ENCODE measurements around the gene KRT222. TPM values are rescaled to one million over a fixed set of nuclear protein-coding genes. Genes with fewer than 3 reads are reported as not detected.

Gene KRT222
- total RNA-seq, 4 donors from 2014 or later = not detected

DNA sequence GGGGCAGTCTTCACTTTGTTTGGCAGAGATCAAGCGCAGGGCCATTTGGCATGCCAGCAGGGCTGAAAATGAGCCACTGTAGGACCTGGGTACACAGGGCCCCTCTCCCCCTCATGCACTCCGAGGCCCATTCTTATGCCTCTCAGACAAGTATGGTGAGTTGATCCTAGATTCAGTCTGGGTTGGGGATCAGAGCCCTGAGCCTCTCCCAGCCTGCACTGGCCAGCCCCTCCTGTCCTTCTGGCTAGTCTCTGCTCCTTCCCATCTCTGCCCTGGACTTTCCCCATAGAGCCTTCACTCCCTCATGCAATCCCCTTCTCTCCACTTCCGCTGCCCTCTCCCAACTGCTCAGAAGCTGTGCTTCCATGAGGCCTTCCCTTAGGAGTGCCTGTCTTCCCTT, 48.4 kb downstream of the KRT222 start:
- no peak for ATAC-seq
- TF ChIP-seq, protein P1, sequence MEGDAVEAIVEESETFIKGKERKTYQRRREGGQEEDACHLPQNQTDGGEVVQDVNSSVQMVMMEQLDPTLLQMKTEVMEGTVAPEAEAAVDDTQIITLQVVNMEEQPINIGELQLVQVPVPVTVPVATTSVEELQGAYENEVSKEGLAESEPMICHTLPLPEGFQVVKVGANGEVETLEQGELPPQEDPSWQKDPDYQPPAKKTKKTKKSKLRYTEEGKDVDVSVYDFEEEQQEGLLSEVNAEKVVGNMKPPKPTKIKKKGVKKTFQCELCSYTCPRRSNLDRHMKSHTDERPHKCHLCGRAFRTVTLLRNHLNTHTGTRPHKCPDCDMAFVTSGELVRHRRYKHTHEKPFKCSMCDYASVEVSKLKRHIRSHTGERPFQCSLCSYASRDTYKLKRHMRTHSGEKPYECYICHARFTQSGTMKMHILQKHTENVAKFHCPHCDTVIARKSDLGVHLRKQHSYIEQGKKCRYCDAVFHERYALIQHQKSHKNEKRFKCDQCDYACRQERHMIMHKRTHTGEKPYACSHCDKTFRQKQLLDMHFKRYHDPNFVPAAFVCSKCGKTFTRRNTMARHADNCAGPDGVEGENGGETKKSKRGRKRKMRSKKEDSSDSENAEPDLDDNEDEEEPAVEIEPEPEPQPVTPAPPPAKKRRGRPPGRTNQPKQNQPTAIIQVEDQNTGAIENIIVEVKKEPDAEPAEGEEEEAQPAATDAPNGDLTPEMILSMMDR (IDR thresholded peaks at IDR 0.05 in 4 of 5, conservative IDR thresholded peaks at IDR 0.05 in 1 of 5) = no peak
- TF ChIP-seq POLR2A (IDR thresholded peaks at IDR 0.05) = no peak
- intact Hi-C loops (cut with DNase I; ENCODE audit: low total_unique reads) = no loop called here

DNA sequence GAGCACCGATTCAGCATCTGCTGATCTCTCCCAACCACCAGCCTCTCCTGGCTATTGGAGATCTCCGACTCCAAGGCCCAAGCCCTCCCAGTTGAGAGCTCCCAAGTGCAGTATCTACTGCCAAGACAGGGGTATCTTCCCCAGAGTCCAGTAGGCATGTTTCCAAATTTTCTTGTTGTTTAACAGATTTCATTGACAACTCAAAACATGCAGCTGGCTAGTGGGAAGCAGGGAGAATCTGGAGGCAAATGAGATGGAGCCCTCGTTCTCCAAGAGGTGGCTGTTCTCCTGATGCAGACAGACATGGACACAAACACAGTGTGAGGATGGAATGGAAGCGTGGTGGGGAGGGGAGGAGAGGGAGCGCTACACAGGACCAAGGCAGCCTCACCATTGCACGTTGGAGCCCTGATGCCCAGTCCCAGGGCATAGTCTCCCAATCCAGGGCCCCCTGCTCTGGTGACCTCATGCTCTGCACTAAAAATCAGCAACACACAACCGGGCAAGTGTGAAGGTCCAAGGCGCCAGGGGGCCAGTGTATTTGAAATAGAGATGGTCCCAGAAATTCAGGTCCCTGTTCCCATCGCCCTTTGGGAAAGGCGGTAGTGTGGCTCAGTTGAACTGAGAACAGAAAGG, 49.0 kb downstream of the KRT222 start:
- TF ChIP-seq, protein P1 (IDR thresholded peaks at IDR 0.05 in 4 of 5, conservative IDR thresholded peaks at IDR 0.05 in 1 of 5) = peak in 1 of 5 experiments; percentile 0
- no peak for TF ChIP-seq POLR2A (IDR thresholded peaks at IDR 0.05)
- no peaks in the 10 kb centered on the region for H3K36me3 ChIP-seq
- intact Hi-C loops (cut with DNase I; ENCODE audit: low total_unique reads) (no loop called here), in situ Hi-C loops (cut with MboI; ENCODE audit: low sequenced_read_pairs in 4 of 4) (loop anchor here in 2 of 4 donors (10.0 to 25.0 kb wide), 2 partner anchors 179 to 1046 kb away; partner anchors contain the start of gene KRT28 (in 2 of the 2))
- peaks cover 0 to 7% of the 10 kb centered on the region in 2 donors for H3K4me1 ChIP-seq
- H3K9me3 ChIP-seq = no peaks in the 10 kb centered on the region
- no peak overlapping the region for H3K4me3 ChIP-seq
- DNase-seq (no peak), ATAC-seq (no peak)
- H3K27me3 ChIP-seq = peaks cover 29 to 38% (median 33%) of the 10 kb centered on the region in 3 donors
- no peak overlapping the region for H3K27ac ChIP-seq

More for the DNA sequence above, 48.4 kb downstream of the KRT222 start:
- Histone ChIP-seq H3K36me3 (no peaks in the 10 kb centered on the region), H3K27ac (no peak overlapping the region), H3K4me3 (no peak overlapping the region), H3K9me3 (no peaks in the 10 kb centered on the region), H3K27me3 (peaks cover 29 to 43% (median 33%) of the 10 kb centered on the region in 3 donors), H3K4me1 (peaks cover 0 to 7% of the 10 kb centered on the region in 2 donors)
- DNase-seq = no peak
- in situ Hi-C loops (cut with MboI; ENCODE audit: low sequenced_read_pairs in 4 of 4) = loop anchor here in 2 of 4 donors (10.0 to 25.0 kb wide), 2 partner anchors 178 to 1046 kb away; partner anchors contain the start of gene KRT28 (in 2 of the 2)

GRCh38 chr17:40615068-40615840, 49.7 kb downstream of the KRT222 start:
- no peak for DNase-seq
- H3K4me3 ChIP-seq = no peak overlapping the region
- peaks cover 29 to 36% (median 33%) of the 10 kb centered on the region in 3 donors for H3K27me3 ChIP-seq
- in situ Hi-C loops (cut with MboI; ENCODE audit: low sequenced_read_pairs in 4 of 4) = loop anchor here in 2 of 4 donors (10.0 to 25.0 kb wide), 2 partner anchors 180 to 1047 kb away; partner anchors contain the start of gene KRT28 (in 2 of the 2)
- TF ChIP-seq POLR2A (IDR thresholded peaks at IDR 0.05) = no peak
- TF ChIP-seq, protein P1 (IDR thresholded peaks at IDR 0.05 in 4 of 5, conservative IDR thresholded peaks at IDR 0.05 in 1 of 5) = peak in 2 of 5 experiments; percentile 25 to 34
- no peak overlapping the region for H3K27ac ChIP-seq
- no peak for ATAC-seq
- no peaks in the 10 kb centered on the region for H3K36me3 ChIP-seq
- H3K9me3 ChIP-seq = no peaks in the 10 kb centered on the region
- intact Hi-C loops (cut with DNase I; ENCODE audit: low total_unique reads) = no loop called here
- H3K4me1 ChIP-seq = peaks cover 0 to 7% of the 10 kb centered on the region in 2 donors

- intact Hi-C loops (cut with DNase I; ENCODE audit: low total_unique reads) = no loop called here
- ATAC-seq = no peak
- Histone ChIP-seq H3K27me3 (peaks cover 29 to 32% (median 29%) of the 10 kb centered on the region in 3 donors), H3K9me3 (no peaks in the 10 kb centered on the region), H3K36me3 (no peaks in the 10 kb centered on the region), H3K4me3 (no peak overlapping the region), H3K27ac (no peak overlapping the region), H3K4me1 (peaks cover 0 to 1% of the 10 kb centered on the region in 2 donors)
- TF ChIP-seq, protein P1 (IDR thresholded peaks at IDR 0.05 in 4 of 5, conservative IDR thresholded peaks at IDR 0.05 in 1 of 5) = no peak
- no peak for TF ChIP-seq POLR2A (IDR thresholded peaks at IDR 0.05)
- DNase-seq = no peak
- in situ Hi-C loops (cut with MboI; ENCODE audit: low sequenced_read_pairs in 4 of 4) = loop anchor here in 2 of 4 donors (10.0 to 25.0 kb wide), 2 partner anchors 180 to 1048 kb away; partner anchors contain the start of gene KRT28 (in 2 of the 2)
Observed at GRCh38 chr17:40614431-40615067, 50.4 kb downstream of the KRT222 start.
